H9 (cell line): ENCODE results near the gene SWI5. TPM values are rescaled to one million over a fixed set of nuclear protein-coding genes. Genes with fewer than 3 reads are reported as not detected.
A peak's percentile ranks its signal among the peaks of the same experiment; 100 is the strongest.

Experiments used
- DNase-seq: peaks from one replicate; pipeline ENCODE4 v3.0.0-alpha.2; 2017
- H2AFZ ChIP-seq: one replicate; pipeline ENCODE4 v1.6.1; 2013; ENCODE audit warnings: mild to moderate bottlenecking, low read length, control low read depth, moderate library complexity
- H2AK5ac ChIP-seq: 2 replicates; pipeline ENCODE4 v1.6.1; 2013; ENCODE audit warnings: low read length, control low read depth, mixed read lengths; ENCODE audit not compliant: insufficient read length
- H2BK120ac ChIP-seq: one replicate; pipeline ENCODE4 v1.6.1; 2013; ENCODE audit warnings: low read depth, mild to moderate bottlenecking, low read length, control low read depth, inconsistent platforms; ENCODE audit not compliant: poor library complexity, severe bottlenecking
- H2BK12ac ChIP-seq: 2 replicates; pipeline ENCODE4 v1.6.1; 2013; ENCODE audit warnings: low read length, control low read depth, mixed read lengths, low read depth; ENCODE audit not compliant: insufficient read length
- H2BK15ac ChIP-seq: 2 replicates; pipeline ENCODE4 v1.6.1; 2013; ENCODE audit warnings: low read depth, low read length, control low read depth
- H2BK20ac ChIP-seq: one replicate; pipeline ENCODE4 v1.6.1; 2013; ENCODE audit warnings: low read depth, mild to moderate bottlenecking, low read length, control low read depth, inconsistent platforms; ENCODE audit not compliant: poor library complexity, severe bottlenecking
- H2BK5ac ChIP-seq: 2 replicates; pipeline ENCODE4 v1.6.1; 2013; ENCODE audit warnings: low read length, control low read depth, mixed read lengths; ENCODE audit not compliant: insufficient read length
- H3K14ac ChIP-seq: 2 replicates; pipeline ENCODE4 v1.6.1; 2013; ENCODE audit warnings: low read length, control low read depth; ENCODE audit not compliant: insufficient read depth
- H3K18ac ChIP-seq: 2 replicates; pipeline ENCODE4 v1.6.1; 2013; ENCODE audit warnings: low read depth, mild to moderate bottlenecking, mixed read lengths, low read length, control low read depth; ENCODE audit not compliant: insufficient read length
- H3K23ac ChIP-seq: 2 replicates; pipeline ENCODE4 v1.6.1; 2013; ENCODE audit warnings: low read length, control low read depth, mixed read lengths, low read depth; ENCODE audit not compliant: insufficient read length
- H3K23me2 ChIP-seq: 2 replicates; pipeline ENCODE4 v1.6.1; 2013; ENCODE audit warnings: low read depth, mild to moderate bottlenecking, mixed read lengths, low read length, control low read depth; ENCODE audit not compliant: insufficient read length, poor library complexity, severe bottlenecking
- H3K27ac ChIP-seq: 2 replicates; pipeline ENCODE4 v1.5.1; 2013; ENCODE audit warnings: low read length, control low read depth, mixed read lengths, low read depth; ENCODE audit not compliant: insufficient read length
- H3K27me3 ChIP-seq: 2 replicates; pipeline ENCODE4 v1.6.1; 2013; ENCODE audit warnings: low read length, control low read depth, inconsistent platforms; ENCODE audit not compliant: insufficient read depth
- H3K4ac ChIP-seq: 2 replicates; pipeline ENCODE4 v1.6.1; 2013; ENCODE audit warnings: low read depth, mild to moderate bottlenecking, control low read depth, inconsistent platforms, low read length, moderate library complexity
- H3K4me1 ChIP-seq: 2 replicates; pipeline ENCODE4 v1.6.1; 2013; ENCODE audit warnings: low read length, control low read depth, inconsistent platforms; ENCODE audit not compliant: insufficient read depth
- H3K4me2 ChIP-seq: 2 replicates; pipeline ENCODE4 v1.6.1; 2013; ENCODE audit warnings: low read length, control low read depth, mixed read lengths; ENCODE audit not compliant: insufficient read length, insufficient read depth
- H3K56ac ChIP-seq: 2 replicates; pipeline ENCODE4 v1.6.1; 2013; ENCODE audit warnings: low read depth, mild to moderate bottlenecking, mixed read lengths, low read length, control low read depth; ENCODE audit not compliant: insufficient read length
- H3K79me1 ChIP-seq: 2 replicates; pipeline ENCODE4 v1.6.1; 2013; ENCODE audit warnings: low read depth, mild to moderate bottlenecking, moderate library complexity, low read length, control low read depth, inconsistent platforms; ENCODE audit not compliant: insufficient read depth, poor library complexity, severe bottlenecking
- H3K79me2 ChIP-seq: 2 replicates; pipeline ENCODE4 v1.6.1; 2013; ENCODE audit warnings: low read length, control low read depth, inconsistent platforms; ENCODE audit not compliant: insufficient read depth
- H3K9ac ChIP-seq: 2 replicates; pipeline ENCODE4 v1.6.1; 2013; ENCODE audit warnings: low read length, control low read depth, mixed read lengths; ENCODE audit not compliant: insufficient read length; ENCODE audit errors: extremely low read depth
- H3K9me3 ChIP-seq: one replicate; pipeline ENCODE4 v1.6.1; 2013; ENCODE audit warnings: low read depth, low read length, inconsistent platforms; ENCODE audit not compliant: control insufficient read depth
- H3T11ph ChIP-seq: one replicate; pipeline ENCODE4 v1.6.1; 2013; ENCODE audit warnings: mild to moderate bottlenecking, low read length, control low read depth, inconsistent platforms
- H4K20me1 ChIP-seq: one replicate; pipeline ENCODE4 v1.6.1; 2013; ENCODE audit not compliant: control insufficient read depth, insufficient read length, insufficient read depth
- H4K5ac ChIP-seq: 2 replicates; pipeline ENCODE4 v1.6.1; 2013; ENCODE audit warnings: low read depth, mild to moderate bottlenecking, mixed read lengths, low read length, control low read depth; ENCODE audit not compliant: insufficient read length
- H4K8ac ChIP-seq: replicated peaks from 2 replicates; pipeline ENCODE4 v1.6.1; 2013; ENCODE audit warnings: low read length, control low read depth, mixed read lengths, low read depth; ENCODE audit not compliant: insufficient read length
- H4K91ac ChIP-seq: 2 replicates; pipeline ENCODE4 v1.6.1; 2013; ENCODE audit warnings: low read depth, mild to moderate bottlenecking, moderate library complexity, mixed read lengths, low read length, control low read depth; ENCODE audit not compliant: insufficient read length
- H3K27ac Mint-ChIP-seq, 3 experiments: 2 replicates in 2 of 3; 3 replicates in 1 of 3; pipeline ENCODE4 v1.8.0; 2020 to 2021; ENCODE audit warnings: mixed read lengths in 3 of 3, mild to moderate bottlenecking in 1 of 3, moderate library complexity in 1 of 3
- H3K27me3 Mint-ChIP-seq: 2 replicates; pipeline ENCODE4 v1.8.0; 2021; ENCODE audit warnings: low read depth, mild to moderate bottlenecking, moderate library complexity, mixed read lengths
- H3K36me3 Mint-ChIP-seq, 3 experiments: 2 replicates in 2 of 3; 3 replicates in 1 of 3; pipeline ENCODE4 v1.8.0; 2020 to 2021; ENCODE audit warnings: low read depth in 3 of 3, mixed read lengths in 3 of 3; ENCODE audit not compliant: insufficient read depth in 1 of 3
- H3K4me1 Mint-ChIP-seq, 2 experiments: 2 replicates each; pipeline ENCODE4 v1.8.0; 2020; ENCODE audit warnings: mixed read lengths in 2 of 2
- H3K4me3 Mint-ChIP-seq, 2 experiments: 2 replicates in 1 of 2; 3 replicates in 1 of 2; pipeline ENCODE4 v1.8.0; 2020 to 2021; ENCODE audit warnings: mild to moderate bottlenecking in 2 of 2, mixed read lengths in 2 of 2, moderate library complexity in 1 of 2
- H3K9me3 Mint-ChIP-seq, 2 experiments: 2 replicates in 1 of 2; 3 replicates in 1 of 2; pipeline ENCODE4 v1.8.0; 2020; ENCODE audit warnings: mild to moderate bottlenecking in 2 of 2, mixed read lengths in 2 of 2, moderate library complexity in 1 of 2
- WGBS: extraction: QIAGEN DNeasy Blood & Tissue Kit; methylation state at CpG from one replicate; pipeline ENCODE4 v1.1.7; 2013; ENCODE audit warnings: missing lambda C conversion rate, low lambda C conversion rate, mixed read lengths; ENCODE audit not compliant: insufficient read length; ENCODE audit errors: extremely low coverage; 5-methylcytosine and 5-hydroxymethylcytosine counted together
- long read RNA-seq: library from polyadenylated mRNA; unstranded; transcript quantifications from one replicate; pipeline ENCODE4 v2.0.0, GENCODE V29; 2020
- total RNA-seq: library from RNA; stranded (reverse); gene quantifications from 2 replicates; pipeline ENCODE4 v1.2.1, GENCODE V29; 2021
- TF ChIP-seq, protein P1 (sequence below): fragments of 200-600 bp; sonication (generic); conservative IDR thresholded peaks from 3 replicates; pipeline ENCODE4 v1.8.0; 2021; ENCODE audit warnings: antibody characterized with exemption, mild to moderate bottlenecking

Gene SWI5
- 25.0 and 25.6 TPM in 2 replicates for total RNA-seq
- long read RNA-seq, transcript SWI5-203 (5 exons, 763 nt): major isoform, 8 of 22 reads
- long read RNA-seq, partial matches to known transcripts: 9 of 22 reads
- long read RNA-seq, other reads (novel, unspliced or antisense): 1 of 22 reads

DNA sequence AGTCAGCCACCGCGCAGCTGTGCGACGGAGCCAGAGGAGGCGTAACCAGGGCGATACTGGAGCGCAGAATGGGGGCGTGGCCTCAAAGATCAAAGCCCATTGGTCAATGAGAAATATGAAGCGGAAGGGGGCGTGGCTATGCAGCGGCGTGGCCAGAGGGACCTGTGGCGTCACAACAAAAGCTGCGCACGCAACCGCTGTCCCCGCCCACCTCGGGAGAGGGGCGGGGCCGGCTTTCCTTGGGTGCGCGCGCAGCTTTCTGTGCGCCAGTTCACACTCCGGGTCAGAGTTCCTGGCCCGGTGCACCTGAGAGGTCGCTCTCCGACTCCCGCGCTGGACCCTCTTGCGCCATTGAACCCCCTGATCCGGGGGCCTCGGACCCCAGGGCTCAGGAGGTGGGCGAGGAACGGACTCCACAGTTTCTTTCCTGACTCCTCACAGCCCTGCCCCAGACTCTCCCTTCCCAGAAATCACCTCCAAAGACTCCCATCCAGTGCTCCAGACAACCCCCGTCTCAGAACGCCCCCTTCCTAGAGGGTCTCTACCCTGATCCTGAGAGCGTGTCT lies at the start of gene SWI5:
TSS of gene SWI5 (plus strand) at position 269 of the 566 bp plus-strand sequence.
- no peak within 1 kb of the TSS for H2BK15ac ChIP-seq
- peak within 1 kb of the TSS; percentile 94 to 98 (median 97) for H3K27ac Mint-ChIP-seq
- peak within 1 kb of the TSS; percentile 88 to 97 for H3K4me3 Mint-ChIP-seq
- peak within 1 kb of the TSS; percentile 95 for H3K4me2 ChIP-seq
- peaks cover 0 to 4% of the 10 kb centered on the region in 2 experiments; a peak in 1 of 5 replicates for H3K9me3 Mint-ChIP-seq
- no peaks in the 10 kb centered on the region for H3K27me3 ChIP-seq
- no peak within 1 kb of the TSS for H2BK120ac ChIP-seq
- H4K5ac ChIP-seq: no peak within 1 kb of the TSS
- H2AK5ac ChIP-seq: no peak within 1 kb of the TSS
- no peaks in the 10 kb centered on the region for H3K79me2 ChIP-seq
- TF ChIP-seq, protein P1, sequence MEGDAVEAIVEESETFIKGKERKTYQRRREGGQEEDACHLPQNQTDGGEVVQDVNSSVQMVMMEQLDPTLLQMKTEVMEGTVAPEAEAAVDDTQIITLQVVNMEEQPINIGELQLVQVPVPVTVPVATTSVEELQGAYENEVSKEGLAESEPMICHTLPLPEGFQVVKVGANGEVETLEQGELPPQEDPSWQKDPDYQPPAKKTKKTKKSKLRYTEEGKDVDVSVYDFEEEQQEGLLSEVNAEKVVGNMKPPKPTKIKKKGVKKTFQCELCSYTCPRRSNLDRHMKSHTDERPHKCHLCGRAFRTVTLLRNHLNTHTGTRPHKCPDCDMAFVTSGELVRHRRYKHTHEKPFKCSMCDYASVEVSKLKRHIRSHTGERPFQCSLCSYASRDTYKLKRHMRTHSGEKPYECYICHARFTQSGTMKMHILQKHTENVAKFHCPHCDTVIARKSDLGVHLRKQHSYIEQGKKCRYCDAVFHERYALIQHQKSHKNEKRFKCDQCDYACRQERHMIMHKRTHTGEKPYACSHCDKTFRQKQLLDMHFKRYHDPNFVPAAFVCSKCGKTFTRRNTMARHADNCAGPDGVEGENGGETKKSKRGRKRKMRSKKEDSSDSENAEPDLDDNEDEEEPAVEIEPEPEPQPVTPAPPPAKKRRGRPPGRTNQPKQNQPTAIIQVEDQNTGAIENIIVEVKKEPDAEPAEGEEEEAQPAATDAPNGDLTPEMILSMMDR: no peak
- no peak within 1 kb of the TSS for H3K4ac ChIP-seq
- H3T11ph ChIP-seq: no peak within 1 kb of the TSS
- H3K9me3 ChIP-seq: no peaks in the 10 kb centered on the region
- H3K14ac ChIP-seq: no peak within 1 kb of the TSS; the same call in none of the 2 replicates
- no CpG with 5 or more reads among the region's 38 CpGs for WGBS
- no peaks in the 10 kb centered on the region; the same call in 1 of the 2 replicates for H3K27me3 Mint-ChIP-seq
- no peak within 1 kb of the TSS for H3K23ac ChIP-seq
- no peak within 1 kb of the TSS for H3K56ac ChIP-seq
- no peak within 1 kb of the TSS for H3K27ac ChIP-seq
- no peak within 1 kb of the TSS for H2BK5ac ChIP-seq
- peaks cover 13% of the 10 kb centered on the region for H3K23me2 ChIP-seq
- no peak within 1 kb of the TSS for H2AFZ ChIP-seq
- peak; percentile 99 for DNase-seq
- no peak within 1 kb of the TSS for H2BK12ac ChIP-seq
- H3K79me1 ChIP-seq: no peaks in the 10 kb centered on the region
- H4K8ac ChIP-seq: no peak within 1 kb of the TSS
- peaks cover 6 to 29% (median 18%) of the 10 kb centered on the region in 3 experiments; a peak in 5 of 7 replicates for H3K36me3 Mint-ChIP-seq
- no peak within 1 kb of the TSS for H4K91ac ChIP-seq
- no peaks in the 10 kb centered on the region; the same call in 1 of the 2 replicates for H3K4me1 ChIP-seq
- no peaks in the 10 kb centered on the region for H4K20me1 ChIP-seq
- peak within 1 kb of the TSS; percentile 21 for H3K18ac ChIP-seq
- H3K9ac ChIP-seq: peak within 1 kb of the TSS; percentile 61
- H3K4me1 Mint-ChIP-seq: peaks cover 10 to 16% of the 10 kb centered on the region in 2 experiments
- no peak within 1 kb of the TSS for H2BK20ac ChIP-seq
